ENCODE results near the gene UBASH3B.

DNA sequence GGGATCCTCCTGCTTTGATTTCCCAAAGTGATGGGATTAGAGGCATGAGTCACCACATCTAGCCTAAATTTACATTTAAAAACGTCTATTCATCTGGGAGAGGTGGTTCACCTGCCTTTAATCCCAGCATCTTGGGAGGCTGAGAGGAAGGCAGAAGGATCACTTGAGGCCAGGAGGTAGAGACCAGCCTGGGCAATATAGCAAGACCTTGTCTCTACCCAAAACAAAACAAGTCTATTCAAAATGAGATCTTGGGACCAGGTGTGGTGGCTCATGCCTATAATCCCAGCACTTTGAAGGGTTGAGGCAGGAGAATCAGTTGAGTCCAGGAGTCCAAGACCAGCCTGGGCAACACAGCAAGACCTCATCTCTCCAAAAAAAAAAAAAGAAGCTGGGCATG, 4.9 kb upstream of the UBASH3B start:
- TF ChIP-seq, protein P1, sequence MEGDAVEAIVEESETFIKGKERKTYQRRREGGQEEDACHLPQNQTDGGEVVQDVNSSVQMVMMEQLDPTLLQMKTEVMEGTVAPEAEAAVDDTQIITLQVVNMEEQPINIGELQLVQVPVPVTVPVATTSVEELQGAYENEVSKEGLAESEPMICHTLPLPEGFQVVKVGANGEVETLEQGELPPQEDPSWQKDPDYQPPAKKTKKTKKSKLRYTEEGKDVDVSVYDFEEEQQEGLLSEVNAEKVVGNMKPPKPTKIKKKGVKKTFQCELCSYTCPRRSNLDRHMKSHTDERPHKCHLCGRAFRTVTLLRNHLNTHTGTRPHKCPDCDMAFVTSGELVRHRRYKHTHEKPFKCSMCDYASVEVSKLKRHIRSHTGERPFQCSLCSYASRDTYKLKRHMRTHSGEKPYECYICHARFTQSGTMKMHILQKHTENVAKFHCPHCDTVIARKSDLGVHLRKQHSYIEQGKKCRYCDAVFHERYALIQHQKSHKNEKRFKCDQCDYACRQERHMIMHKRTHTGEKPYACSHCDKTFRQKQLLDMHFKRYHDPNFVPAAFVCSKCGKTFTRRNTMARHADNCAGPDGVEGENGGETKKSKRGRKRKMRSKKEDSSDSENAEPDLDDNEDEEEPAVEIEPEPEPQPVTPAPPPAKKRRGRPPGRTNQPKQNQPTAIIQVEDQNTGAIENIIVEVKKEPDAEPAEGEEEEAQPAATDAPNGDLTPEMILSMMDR (IDR thresholded peaks at IDR 0.05) = no peak
- no peak for TF ChIP-seq EZH2 (IDR thresholded peaks at IDR 0.05)

All from neural progenitor cell (in vitro differentiated cells).